ENCODE measurements around the gene MRPL40.

The MRPL40 gene

DNA sequence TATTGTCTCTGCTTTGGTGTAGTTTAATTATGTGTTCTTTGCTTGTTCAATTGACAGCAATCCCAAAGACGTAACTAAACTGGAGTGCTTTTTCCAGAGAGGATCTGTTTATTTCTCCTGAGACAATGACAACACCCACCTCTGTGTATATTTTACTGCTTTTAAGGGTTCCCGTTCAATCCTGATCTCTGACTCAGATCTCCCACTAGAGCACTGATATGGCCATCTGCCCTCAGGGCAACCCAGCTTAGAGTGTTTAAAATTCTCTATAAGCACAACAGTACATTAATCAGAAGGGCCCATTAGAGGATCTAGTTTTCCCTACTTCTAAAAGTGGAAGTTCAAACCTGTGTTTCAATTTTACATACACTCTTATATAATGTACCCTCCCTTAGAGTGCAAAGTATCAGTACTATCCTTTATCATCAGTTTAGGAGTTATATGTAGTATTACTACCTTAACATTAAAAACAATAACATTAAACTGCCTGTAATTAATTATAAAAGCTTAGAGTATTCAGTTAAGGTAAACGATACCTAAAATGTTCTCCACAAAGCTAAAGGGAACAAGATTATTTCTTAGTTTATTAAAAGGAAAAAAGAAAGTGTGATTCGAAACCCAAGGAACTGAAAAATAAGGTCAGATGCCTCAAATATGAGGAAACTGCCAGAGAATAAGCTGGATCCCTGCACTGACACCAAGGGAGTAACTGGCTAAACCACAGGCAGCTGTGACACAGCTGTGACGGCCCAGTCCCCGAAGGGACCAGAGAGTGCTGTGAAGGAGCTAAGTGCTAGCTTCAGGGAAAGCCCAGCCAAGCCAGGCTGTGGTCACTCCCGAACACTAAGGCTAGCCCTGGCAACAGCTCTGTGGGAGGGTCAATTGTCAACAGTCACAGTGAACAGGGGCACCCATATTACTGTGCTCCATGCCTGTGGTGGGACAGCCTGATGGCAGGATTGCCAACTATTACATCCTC lies 31.4 kb downstream of the MRPL40 start:
- no peak for DNase-seq

GRCh38 chr22:19464546-19464945 lies 32.2 kb downstream of the MRPL40 start:
- no peak for DNase-seq

GRCh38 chr22:19464975-19465374 lies 32.6 kb downstream of the MRPL40 start:
- no peak for DNase-seq

GRCh38 chr22:19466126-19466716 lies 33.9 kb downstream of the MRPL40 start:
- DNase-seq, result no peak

- no peak for DNase-seq
These were observed 34.8 kb downstream of the MRPL40 start for GRCh38 chr22:19466848-19467752.

DNA sequence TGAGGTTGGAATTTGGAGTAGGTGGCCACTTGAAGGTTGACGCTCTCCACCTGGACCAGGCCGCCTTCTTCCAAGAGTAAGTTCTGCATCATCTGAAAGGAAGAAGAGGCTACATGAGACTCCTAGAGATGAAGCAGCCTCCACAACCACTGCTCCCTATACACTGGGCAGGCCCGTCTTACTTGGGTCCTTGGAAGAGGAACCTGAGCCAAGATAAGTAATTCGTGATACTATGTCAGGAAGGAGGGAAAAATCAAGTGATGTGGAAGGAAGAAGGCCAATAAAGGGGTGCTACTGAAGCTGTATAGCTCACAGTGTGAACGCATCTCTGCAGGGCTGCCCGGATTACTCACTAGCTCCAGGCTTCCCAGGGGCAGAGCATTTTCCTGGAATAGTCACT lies 35.6 kb downstream of the MRPL40 start:
- DNase-seq, result no peak

DNA sequence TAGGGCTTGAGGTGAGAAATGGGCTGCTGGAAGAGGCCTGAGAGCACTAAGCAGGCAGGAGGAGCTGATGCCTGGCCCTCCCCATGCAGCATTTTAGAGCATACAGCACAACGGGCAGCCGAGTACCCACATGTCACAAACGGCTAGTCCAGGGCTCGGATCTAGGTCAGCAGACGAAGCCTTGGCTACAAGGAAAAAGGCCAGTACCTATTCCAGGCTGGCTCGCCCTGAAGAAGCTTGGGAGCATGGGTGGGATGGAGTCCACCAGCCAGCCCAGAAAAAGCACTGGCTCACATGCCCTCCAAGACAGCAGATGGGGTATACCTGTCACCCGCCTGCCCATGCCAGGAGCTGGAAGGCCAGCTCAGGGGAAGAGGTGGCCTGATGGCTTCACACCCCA lies 37.1 kb downstream of the MRPL40 start:
- DNase-seq, result no peak

- DNase-seq, result no peak
These were observed 37.7 kb downstream of the MRPL40 start for GRCh38 chr22:19470010-19470409.

GRCh38 chr22:19471572-19471971 lies 39.2 kb downstream of the MRPL40 start:
- no peak for DNase-seq

- no peak for DNase-seq
These were observed 39.9 kb downstream of the MRPL40 start for GRCh38 chr22:19472233-19472632.

GRCh38 chr22:19473578-19473977 lies 41.2 kb downstream of the MRPL40 start:
- DNase-seq, result no peak

DNA sequence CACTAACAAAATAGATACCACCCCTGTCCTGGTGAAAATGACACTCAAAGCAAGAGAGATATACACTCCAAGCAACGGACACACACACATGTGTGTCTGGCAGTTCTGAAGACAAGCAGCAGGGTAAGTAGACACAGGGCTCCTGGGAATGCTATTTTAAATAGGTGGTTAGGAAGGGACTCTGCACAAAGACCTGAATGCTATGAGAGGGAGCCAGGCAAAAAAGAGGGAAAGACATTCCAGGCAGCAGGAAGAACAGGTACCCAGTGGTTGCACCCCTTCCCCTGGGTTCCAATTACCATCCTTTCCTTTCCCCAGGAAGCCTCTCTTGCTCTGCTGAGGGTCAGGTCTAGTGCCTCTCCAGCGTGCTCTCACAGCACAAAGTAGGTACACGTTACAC lies 43.7 kb downstream of the MRPL40 start:
- DNase-seq, result no peak

- DNase-seq, result no peak
These were observed 45.1 kb downstream of the MRPL40 start for GRCh38 chr22:19477321-19478044.

- no peak for DNase-seq
These were observed 45.9 kb downstream of the MRPL40 start for GRCh38 chr22:19478045-19478900.

GRCh38 chr22:19478901-19479354 lies 46.6 kb downstream of the MRPL40 start, which contains the start of gene UFD1:
Gene UFD1, minus strand, starts transcription at chr22:19479193. Its CDS starts 108 bp downstream, at chr22:19479085.
- peak; percentile 70 for DNase-seq

DNA sequence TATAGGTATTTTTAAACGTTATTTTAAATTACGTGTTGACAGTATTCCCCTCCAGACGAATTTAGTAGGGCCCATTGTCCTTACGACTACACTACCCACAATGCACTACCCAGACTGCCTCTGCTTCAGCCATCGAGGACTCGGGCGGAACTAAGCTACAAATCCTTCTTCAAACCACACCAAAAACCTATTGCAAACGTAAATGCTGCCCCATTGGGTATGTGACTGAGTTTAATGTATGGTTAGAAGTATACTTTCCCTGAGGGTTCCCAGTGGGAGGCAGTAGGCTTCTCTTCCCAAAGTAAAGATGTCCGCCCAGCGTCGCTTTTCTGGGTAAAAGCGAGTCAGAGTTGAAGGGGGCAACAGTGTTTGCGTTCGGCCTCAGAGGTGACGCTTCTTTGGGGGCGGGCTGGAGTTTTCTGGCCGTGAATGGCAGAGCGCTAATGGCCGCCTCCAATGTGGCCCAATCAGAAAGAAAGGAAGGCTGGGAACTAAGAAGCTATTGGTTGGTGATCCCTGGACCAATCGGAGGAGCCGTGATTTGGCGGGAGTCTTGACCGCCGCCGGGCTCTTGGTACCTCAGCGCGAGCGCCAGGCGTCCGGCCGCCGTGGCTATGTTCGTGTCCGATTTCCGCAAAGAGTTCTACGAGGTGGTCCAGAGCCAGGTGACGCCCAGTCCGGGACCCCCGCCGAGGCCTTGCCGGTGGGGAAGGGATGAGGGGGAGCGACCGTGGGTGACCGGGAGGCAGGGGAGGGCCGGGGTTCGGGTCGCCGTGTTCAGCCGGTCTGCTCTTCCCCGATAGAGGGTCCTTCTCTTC lies 47.2 kb downstream of the MRPL40 start, which contains the start of gene CDC45:
CDC45 (plus strand) TSS at position 566 of the 818 bp plus-strand sequence; CDS start at position 615, 49 bp downstream.
- DNase-seq, result peak; percentile 96

DNA sequence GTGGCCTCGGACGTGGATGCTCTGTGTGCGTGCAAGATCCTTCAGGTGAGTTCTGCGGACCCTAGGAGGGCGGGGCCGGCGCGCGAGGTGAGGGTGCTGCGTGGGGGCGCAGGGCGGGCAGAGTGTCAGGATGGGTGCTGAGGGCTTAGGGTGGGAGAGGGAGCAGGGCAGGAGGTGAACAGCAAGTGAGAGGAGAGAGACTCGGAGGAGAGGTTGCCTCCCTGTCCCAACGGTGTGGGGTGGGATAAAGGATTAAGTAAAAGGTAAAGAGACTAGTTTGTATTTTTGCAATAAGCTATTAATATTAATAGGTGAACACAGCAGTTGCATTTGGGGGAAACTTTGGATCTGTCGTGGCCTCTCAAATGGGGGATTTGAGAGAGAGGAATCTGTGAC lies 47.8 kb downstream of the MRPL40 start:
- DNase-seq, result no peak

DNA sequence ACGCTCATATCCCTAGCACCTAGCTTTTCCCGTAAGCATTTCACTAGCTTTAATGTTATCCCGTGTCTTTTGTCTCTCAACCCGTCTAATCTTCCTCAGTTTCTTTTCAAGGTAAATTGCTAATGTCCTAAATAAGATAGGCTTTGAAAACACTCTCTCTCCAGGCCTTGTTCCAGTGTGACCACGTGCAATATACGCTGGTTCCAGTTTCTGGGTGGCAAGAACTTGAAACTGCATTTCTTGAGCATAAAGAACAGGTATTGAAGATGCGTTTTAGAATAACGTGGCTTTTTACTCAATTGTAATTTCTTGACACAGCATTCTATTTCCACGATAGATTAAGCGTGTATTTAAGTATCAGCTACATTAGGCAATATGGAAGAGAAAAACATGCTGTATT lies 48.4 kb downstream of the MRPL40 start:
- no peak for DNase-seq

- no peak for DNase-seq
These were observed 50.0 kb downstream of the MRPL40 start for GRCh38 chr22:19482297-19482696.
